HG02973 (cell line): ENCODE data around the gene TRIM2.
"Not testable (repeated sequence)": the region's sequence is repeated elsewhere in the genome, so short reads cannot be mapped to it uniquely, and the experiment has no call there.

ENCODE experiments used
- ATAC-seq: cut with Tn5 transposase; IDR thresholded peaks from one replicate; pipeline ENCODE4 v1.9.1; 2021; ENCODE audit warnings: moderate library complexity; ENCODE audit not compliant: unreplicated experiment

The TRIM2 gene

GRCh38 chr4:153204247-153204671, at the start of gene TRIM2:
Gene TRIM2, plus strand, starts transcription at chr4:153204443. Its CDS starts 88 bp downstream, at chr4:153204531.
- ATAC-seq: no peak

GRCh38 chr4:153155686-153156085, 48.6 kb upstream of the TRIM2 start:
- no peak for ATAC-seq

GRCh38 chr4:153156263-153156662, 48.0 kb upstream of the TRIM2 start:
- no peak for ATAC-seq

- ATAC-seq: no peak
Observed at GRCh38 chr4:153156721-153157120, 47.5 kb upstream of the TRIM2 start.

- no peak for ATAC-seq
Observed at GRCh38 chr4:153159016-153159415, 45.2 kb upstream of the TRIM2 start.

- no peak for ATAC-seq
Observed at GRCh38 chr4:153159728-153160221, 44.5 kb upstream of the TRIM2 start.

- no peak for ATAC-seq
Observed at GRCh38 chr4:153160821-153161220, 43.4 kb upstream of the TRIM2 start.

- no peak for ATAC-seq
Observed at GRCh38 chr4:153161226-153161963, 42.8 kb upstream of the TRIM2 start.

GRCh38 chr4:153165236-153165635, 39.0 kb upstream of the TRIM2 start:
- ATAC-seq: not testable (repeated sequence)

GRCh38 chr4:153166716-153167501, 37.3 kb upstream of the TRIM2 start:
- no peak for ATAC-seq

GRCh38 chr4:153169776-153170175, 34.5 kb upstream of the TRIM2 start:
- ATAC-seq: no peak

- ATAC-seq: no peak
Observed at GRCh38 chr4:153170407-153170806, 33.8 kb upstream of the TRIM2 start.

- no peak for ATAC-seq
Observed at GRCh38 chr4:153174821-153175567, 29.2 kb upstream of the TRIM2 start.

- ATAC-seq: no peak
Observed at GRCh38 chr4:153176938-153177337, 27.3 kb upstream of the TRIM2 start.

- no peak for ATAC-seq
Observed at GRCh38 chr4:153177841-153178240, 26.4 kb upstream of the TRIM2 start.

- no peak for ATAC-seq
Observed at GRCh38 chr4:153179100-153179499, 25.1 kb upstream of the TRIM2 start.

GRCh38 chr4:153181293-153181692, 22.9 kb upstream of the TRIM2 start:
- ATAC-seq: no peak

GRCh38 chr4:153181700-153182099, 22.5 kb upstream of the TRIM2 start:
- ATAC-seq: no peak

- no peak for ATAC-seq
Observed at GRCh38 chr4:153183146-153183545, 21.1 kb upstream of the TRIM2 start.

- ATAC-seq: no peak
Observed at GRCh38 chr4:153185331-153185852, 18.9 kb upstream of the TRIM2 start.
